NT2/D1 (cell line): ENCODE measurements around the gene ENPEP.

Source experiments
- SUZ12 ChIP-seq: IDR thresholded peaks from 2 replicates; pipeline ENCODE4 v1.6.1; 2011; ENCODE audit not compliant: insufficient read length, insufficient read depth; ENCODE audit errors: extremely low read depth
- YY1 ChIP-seq: IDR thresholded peaks from 2 replicates; pipeline ENCODE4 v1.6.1; 2011; ENCODE audit not compliant: insufficient read length, insufficient read depth
- ZNF274 ChIP-seq: IDR thresholded peaks from 2 replicates; pipeline ENCODE4 v1.6.1; 2011; ENCODE audit warnings: mild to moderate bottlenecking, low read depth, low read length

DNA sequence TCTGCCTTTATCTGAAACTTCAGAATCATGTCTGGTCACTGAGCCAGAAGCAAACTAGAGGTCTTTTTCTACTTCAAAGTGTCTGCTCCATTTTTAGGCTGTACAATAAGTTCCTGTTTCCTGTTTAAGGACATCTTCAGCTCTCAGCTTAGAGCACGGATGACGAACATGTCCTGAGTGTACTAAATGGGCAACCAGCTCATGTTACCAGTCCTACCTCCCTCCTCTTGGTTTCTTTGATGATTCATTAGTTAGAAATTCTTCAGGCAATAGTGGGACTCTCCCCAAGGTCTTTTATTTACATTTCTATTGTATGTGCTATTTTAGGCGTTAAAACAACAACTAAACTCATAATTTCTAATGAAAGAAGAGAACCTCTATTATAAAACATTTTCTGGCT is 58.0 kb downstream of the ENPEP start:
- TF ChIP-seq ZNF274 (no peak), YY1 (no peak), SUZ12 (no peak)
